KBM-7 (cell line): ENCODE results near the gene ZNF740.
"Not testable (repeated sequence)": the region's sequence is repeated elsewhere in the genome, so short reads cannot be mapped to it uniquely, and the experiment has no call there.

ENCODE experiments used
- DNase-seq: peaks from one replicate; pipeline ENCODE4 v3.0.0-alpha.2; 2015
- in situ Hi-C: fragments of 300-500 bp; cut with MboI; formaldehyde crosslinking; loops from 2 replicates; pipeline ENCODE4 v1.14.3; 2020; ENCODE audit warnings: low sequenced_read_pairs, low pct_unique_long_range_greater_than_20kb, mixed read lengths

ZNF740 gene

GRCh38 chr12:53191885-53192530, 11.5 kb downstream of the ZNF740 start:
- no peak for DNase-seq
- in situ Hi-C loops, result no loop called here

- no peak for DNase-seq
- in situ Hi-C loops, result no loop called here
Measured at GRCh38 chr12:53192531-53193021, 12.1 kb downstream of the ZNF740 start.

DNA sequence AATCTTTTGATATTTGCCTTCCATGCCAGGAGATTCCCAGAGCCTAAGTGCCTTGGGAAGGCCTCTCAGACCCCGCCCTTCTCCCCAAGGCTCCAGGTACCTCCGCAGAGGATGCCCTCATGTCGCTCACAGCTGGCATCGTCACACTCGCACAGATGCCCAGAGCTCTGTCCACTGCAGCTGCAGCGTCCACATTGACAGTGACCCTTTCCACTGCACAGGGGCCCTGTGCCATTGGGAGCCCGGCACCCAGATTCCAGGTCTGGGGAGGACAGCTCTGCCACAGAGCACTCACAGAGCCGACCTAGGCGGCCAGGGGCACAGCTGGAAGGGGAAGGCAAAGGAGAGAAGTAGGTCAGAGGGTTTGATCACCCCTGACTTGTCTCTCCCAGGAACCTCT, 12.5 kb downstream of the ZNF740 start:
- DNase-seq, result no peak
- in situ Hi-C loops, result no loop called here

GRCh38 chr12:53193985-53194716, 13.6 kb downstream of the ZNF740 start:
- no peak for DNase-seq
- in situ Hi-C loops, result no loop called here

DNA sequence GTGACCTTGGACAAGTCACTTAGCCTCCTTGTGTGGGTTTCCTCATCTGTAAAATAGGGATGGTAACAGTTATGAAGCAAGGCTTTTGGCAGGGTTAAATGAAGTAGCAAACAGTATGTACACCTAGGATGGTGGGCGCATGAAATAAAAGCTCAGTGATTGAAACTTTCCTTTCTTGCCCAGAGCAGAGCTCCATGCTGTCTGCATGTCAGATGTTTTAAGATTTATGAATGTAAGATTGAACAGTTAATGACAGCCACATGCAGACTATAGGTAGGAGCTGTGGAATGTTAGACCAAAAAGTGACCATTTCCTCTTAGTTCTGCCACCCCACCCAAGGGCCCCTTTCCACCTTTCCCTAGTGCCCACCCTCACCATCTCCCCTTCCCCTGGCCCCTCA, 14.5 kb downstream of the ZNF740 start:
- in situ Hi-C loops, result no loop called here
- no peak for DNase-seq

- in situ Hi-C loops, result no loop called here
- no peak for DNase-seq
Measured at GRCh38 chr12:53195516-53196420, 15.2 kb downstream of the ZNF740 start.

- no peak for DNase-seq
- in situ Hi-C loops, result no loop called here
Measured at GRCh38 chr12:53196486-53196885, 16.0 kb downstream of the ZNF740 start.

DNA sequence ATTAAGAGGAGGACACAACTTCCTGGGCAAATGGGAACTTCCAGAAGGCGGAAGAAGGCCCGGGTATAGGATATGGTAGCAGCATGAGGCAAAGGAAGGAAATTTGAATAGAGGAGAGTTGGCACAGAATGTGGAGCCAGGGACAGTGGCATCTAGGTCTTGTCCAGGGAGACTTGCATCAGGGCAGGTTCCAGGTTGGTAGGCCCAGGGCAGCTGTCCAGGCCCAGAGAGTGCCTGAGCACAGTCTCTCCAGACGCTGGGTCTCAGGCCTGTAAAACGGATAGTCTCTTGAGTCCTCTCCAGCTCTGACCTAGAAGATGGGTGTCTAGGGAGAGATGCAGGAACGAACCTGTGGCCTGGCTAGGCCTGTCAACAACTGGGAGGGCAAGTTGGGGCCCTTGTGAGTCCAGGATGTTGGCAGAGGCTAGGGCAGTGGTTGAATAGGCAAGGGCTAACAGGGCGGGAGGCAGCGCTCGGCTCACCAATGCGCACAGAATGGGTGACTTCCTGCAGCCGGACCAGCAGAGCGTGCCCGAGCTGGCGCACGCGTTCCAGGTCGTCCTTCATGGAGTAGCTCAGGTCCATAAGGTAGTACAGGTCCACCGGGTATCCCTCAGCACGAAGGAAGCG, 16.6 kb downstream of the ZNF740 start:
- in situ Hi-C loops, result no loop called here
- DNase-seq, result no peak

DNA sequence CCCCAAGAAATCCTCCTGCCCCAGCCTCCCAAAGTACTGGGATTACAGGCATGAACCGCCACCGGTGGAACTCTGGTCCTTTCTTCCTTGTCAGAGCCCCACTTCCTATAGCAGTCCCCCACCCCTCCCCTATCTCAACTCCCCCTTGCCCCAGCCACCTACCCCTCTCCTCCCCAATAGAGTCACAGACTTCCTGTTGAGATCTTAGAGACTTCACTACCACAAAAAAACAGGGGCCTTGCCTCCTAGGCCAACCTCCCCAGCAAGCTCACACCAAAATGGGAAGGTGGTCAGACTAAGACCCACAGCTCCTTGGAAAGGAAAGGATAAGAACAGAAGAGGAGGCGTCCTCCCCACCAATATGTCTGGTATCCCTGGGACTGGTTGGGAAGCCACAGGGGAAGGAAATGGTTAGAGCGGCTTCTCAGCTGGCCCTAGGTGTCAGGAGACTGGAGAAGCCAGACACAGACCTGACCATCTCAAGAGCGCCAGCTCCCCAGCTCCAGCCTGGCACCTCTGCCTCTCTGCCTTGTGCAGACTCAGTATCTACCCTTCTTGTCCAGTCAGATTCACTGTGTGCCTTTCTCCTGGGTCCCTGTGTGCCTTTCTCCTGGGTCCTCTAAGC, 18.1 kb downstream of the ZNF740 start:
- in situ Hi-C loops, result no loop called here
- DNase-seq, result no peak

DNA sequence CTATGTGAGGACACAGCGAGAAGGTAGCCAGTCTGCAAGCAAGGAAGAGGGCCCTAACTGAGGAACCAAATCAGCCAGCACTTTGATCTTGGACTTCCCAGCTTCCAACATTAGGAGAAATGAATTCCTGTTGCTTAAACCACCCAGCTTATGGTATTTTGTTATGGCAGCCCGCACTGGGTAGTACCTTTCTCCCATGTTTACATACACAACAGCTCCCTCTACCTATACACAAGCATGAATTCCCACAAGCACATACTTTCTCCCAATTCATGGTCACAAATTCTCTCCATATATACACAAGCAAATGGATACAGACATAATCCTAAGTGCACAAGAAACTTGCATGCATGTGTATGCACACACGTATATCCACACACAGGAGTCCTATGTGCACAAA, 19.2 kb downstream of the ZNF740 start:
- in situ Hi-C loops, result no loop called here
- no peak for DNase-seq

DNA sequence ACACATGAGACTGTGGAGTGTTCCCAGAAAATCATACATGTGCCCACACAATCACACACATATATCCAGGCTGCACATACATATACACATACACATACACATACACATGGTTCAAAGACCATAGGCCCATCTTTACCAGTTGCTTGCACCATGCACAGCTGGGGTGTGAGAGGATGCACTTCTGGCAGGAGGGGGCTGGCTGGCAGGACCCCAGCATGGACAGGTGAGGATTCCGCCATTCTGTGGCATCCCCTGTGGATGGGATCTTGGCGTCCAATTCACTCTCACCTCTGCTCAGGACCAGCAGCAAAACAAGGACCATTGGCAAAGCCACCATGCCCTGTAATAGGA, 19.6 kb downstream of the ZNF740 start:
- no peak for DNase-seq
- in situ Hi-C loops, result no loop called here

DNA sequence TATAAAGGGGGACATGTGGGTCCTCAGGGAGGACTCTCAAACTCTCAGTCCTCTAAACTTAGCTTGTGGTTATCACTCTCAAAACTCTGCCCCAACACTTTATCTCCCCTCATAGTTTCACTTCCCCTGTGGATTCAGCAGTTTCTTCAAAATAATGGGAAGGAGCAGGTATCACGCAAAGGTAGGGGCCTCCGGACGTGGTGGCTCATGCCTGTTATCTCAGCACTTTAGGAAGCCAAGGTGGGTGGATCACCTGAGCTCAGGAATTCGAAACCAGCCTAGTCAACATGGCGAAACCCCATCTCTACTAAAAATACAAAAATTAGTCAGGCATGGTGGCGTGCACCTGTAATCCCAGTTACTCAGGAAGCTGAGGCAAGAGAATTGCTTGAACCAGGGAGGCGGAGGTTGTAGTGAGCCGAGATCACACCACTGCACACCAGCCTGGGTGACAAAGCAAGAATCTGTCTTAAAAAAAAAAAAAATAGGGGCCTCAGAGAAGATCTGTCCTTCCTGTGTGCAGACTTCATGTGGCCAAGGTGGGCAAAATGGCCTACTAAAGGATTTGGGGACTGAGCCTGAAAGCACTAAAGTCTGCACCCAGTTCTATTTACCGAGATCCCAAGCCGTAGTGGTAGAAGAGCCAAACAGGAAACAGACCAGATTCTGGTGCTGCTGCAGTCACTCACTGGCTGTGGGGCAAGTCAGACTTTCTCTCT, 20.1 kb downstream of the ZNF740 start:
- in situ Hi-C loops, result no loop called here
- peak; percentile 45 for DNase-seq

GRCh38 chr12:53201177-53201541, 20.6 kb downstream of the ZNF740 start:
- DNase-seq, result no peak
- in situ Hi-C loops, result no loop called here

GRCh38 chr12:53201639-53202038, 21.1 kb downstream of the ZNF740 start:
- in situ Hi-C loops, result no loop called here
- no peak for DNase-seq

DNA sequence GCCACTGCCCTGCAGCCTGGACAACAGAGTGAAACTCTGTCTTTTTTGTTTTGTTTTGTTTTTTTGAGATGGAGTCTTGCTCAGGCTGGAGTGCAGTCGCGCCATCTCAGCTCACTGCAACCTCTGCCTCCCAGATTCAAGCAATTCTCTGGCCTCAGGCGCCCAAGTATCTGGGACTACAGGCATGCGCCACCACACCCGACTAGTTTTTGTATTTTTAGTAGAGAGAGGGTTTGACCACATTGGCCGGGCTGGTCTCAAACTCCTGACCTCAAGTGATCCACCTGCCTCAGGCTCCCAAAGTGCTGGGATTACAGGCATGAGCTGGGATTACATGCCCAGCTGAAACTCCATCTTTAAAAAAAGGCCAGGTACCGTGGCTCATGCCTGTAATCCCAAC, 21.8 kb downstream of the ZNF740 start:
- in situ Hi-C loops, DNase-seq: not testable (repeated sequence)

- DNase-seq, result no peak
Measured at GRCh38 chr12:53204351-53204750, 23.8 kb downstream of the ZNF740 start.

DNA sequence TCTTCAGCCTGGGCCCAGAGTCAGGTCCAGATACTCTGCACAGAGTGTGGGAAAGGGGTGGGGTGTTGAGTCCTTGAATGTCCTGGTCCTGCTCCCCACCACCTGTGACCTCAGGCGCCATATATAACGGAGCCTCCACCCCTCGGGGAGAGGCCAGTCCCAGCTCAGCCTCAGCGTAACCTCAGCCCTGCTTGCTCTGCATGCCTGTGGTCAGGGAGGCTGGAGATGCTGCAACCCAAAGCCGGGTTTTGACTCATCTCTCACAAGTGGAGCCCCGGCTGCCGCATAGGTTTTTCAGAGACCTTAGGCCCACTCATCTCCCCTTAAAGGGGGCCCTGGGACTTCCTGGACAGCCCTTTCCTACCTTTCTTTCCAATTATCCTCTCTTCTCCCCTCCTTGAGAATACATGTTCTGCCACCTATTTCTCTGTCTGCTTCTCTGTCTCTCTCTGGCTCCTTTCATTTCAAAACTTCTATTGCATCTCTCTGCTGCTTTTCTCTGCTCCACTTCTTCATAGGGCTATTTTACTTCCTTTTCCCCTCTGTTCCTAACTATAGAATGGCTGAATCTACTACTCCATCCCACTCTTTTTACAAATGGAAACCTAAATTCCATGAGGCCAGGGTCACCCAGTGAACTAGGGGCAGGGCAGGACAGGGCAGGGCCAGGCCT, 25.4 kb downstream of the ZNF740 start:
- peak; percentile 35 for DNase-seq
- in situ Hi-C loops, result no loop called here

More at GRCh38 chr12:53204351-53204750, 23.8 kb downstream of the ZNF740 start:
- in situ Hi-C loops, result no loop called here

- in situ Hi-C loops, result no loop called here
- peak; percentile 64 for DNase-seq
Measured at GRCh38 chr12:53207042-53207441, 26.5 kb downstream of the ZNF740 start, which contains the start of gene ITGB7. Gene ITGB7, minus strand, starts transcription at chr12:53207251. Its CDS starts 6,808 bp downstream, at chr12:53200443.
